H1 (cell line): Measurements from ENCODE around the gene TBX15. TPM values are rescaled to one million over a fixed set of nuclear protein-coding genes. Genes with fewer than 3 reads are reported as not detected.

Experiments used
- CTCF ChIA-PET: fragments of 300-600 bp; sonication (Branson Sonifier 250); formaldehyde crosslinking; loops from one replicate; lab custom pipeline; 2021; ENCODE audit not compliant: partially characterized antibody; lab: Charles Lee
- POLR2A ChIA-PET: fragments of 300-600 bp; sonication (Branson Sonifier 250); formaldehyde crosslinking; loops from one replicate; lab custom pipeline; 2021; ENCODE audit warnings: inconsistent platforms; ENCODE audit not compliant: partially characterized antibody; lab: Charles Lee
- DNase-seq, 2 experiments: peaks; one replicate each; pipeline versions ENCODE4 v3.0.0 to v3.0.0-alpha.2; 2010 to 2022; ENCODE audit warnings: low spot score in 2 of 2, low read depth in 1 of 2, mixed read lengths in 1 of 2
- FAIRE-seq: peaks from 2 replicates; lab custom pipeline; 2011; peaks lifted over from hg19 to GRCh38; lab: Jason Lieb, UNC
- H2AFZ ChIP-seq: 2 replicates; pipeline ENCODE4 v1.8.1; 2012; ENCODE audit warnings: low read length, inconsistent platforms
- H2AK5ac ChIP-seq: 2 replicates; pipeline ENCODE4 v1.6.1; 2013; ENCODE audit warnings: low read depth, low read length
- H2BK120ac ChIP-seq: replicated peaks from 2 replicates; pipeline ENCODE3; 2013; ENCODE audit warnings: low read depth, low read length, inconsistent platforms
- H2BK12ac ChIP-seq: 2 replicates; pipeline ENCODE4 v1.6.1; 2013; ENCODE audit warnings: low read depth, low read length
- H2BK15ac ChIP-seq: 2 replicates; pipeline ENCODE4 v1.6.1; 2013; ENCODE audit warnings: low read length
- H2BK20ac ChIP-seq: 2 replicates; pipeline ENCODE4 v1.6.1; 2013; ENCODE audit warnings: low read length
- H2BK5ac ChIP-seq: 2 replicates; pipeline ENCODE4 v1.6.1; 2013; ENCODE audit warnings: low read depth, low read length
- H3K14ac ChIP-seq: 2 replicates; pipeline ENCODE4 v1.6.1; 2013; ENCODE audit warnings: inconsistent platforms; ENCODE audit not compliant: insufficient read length
- H3K18ac ChIP-seq: 2 replicates; pipeline ENCODE4 v1.6.1; 2013; ENCODE audit warnings: low read length; ENCODE audit errors: extremely low read depth
- H3K23ac ChIP-seq: 2 replicates; pipeline ENCODE4 v1.6.1; 2013; ENCODE audit warnings: inconsistent platforms; ENCODE audit not compliant: insufficient read length
- H3K23me2 ChIP-seq: 2 replicates; pipeline ENCODE4 v1.6.1; 2013; ENCODE audit warnings: low read depth, low read length
- H3K27ac ChIP-seq: 2 replicates; pipeline ENCODE4 v1.6.1; 2011; ENCODE audit warnings: low read depth, low read length, inconsistent platforms
- H3K27me3 ChIP-seq, 4 experiments: replicated peaks in 1 of 4; 1 replicate in 1 of 4; 2 replicates in 3 of 4; pipeline versions ENCODE4 v1.6.1 to v1.8.1; 2011 to 2013; ENCODE audit warnings: low read length in 3 of 4, mild to moderate bottlenecking in 3 of 4, inconsistent platforms in 2 of 4, mixed read lengths in 2 of 4, moderate library complexity in 1 of 4; ENCODE audit not compliant: control insufficient read depth in 3 of 4, insufficient read depth in 3 of 4; ENCODE audit errors: extremely low read depth in 1 of 4
- H3K36me3 ChIP-seq, 4 experiments: 2 replicates each; pipeline versions ENCODE4 v1.6.1 to v1.8.1; 2011 to 2013; ENCODE audit warnings: mild to moderate bottlenecking in 4 of 4, low read length in 3 of 4, moderate library complexity in 2 of 4, control low read depth in 1 of 4, inconsistent platforms in 1 of 4; ENCODE audit not compliant: insufficient read depth in 4 of 4, control insufficient read depth in 2 of 4
- H3K4ac ChIP-seq: replicated peaks from 2 replicates; pipeline ENCODE3; 2013; ENCODE audit warnings: low read length, low read depth, mixed read lengths, inconsistent platforms; ENCODE audit not compliant: insufficient read length
- H3K4me1 ChIP-seq, 4 experiments: replicated peaks in 1 of 4; 1 replicate in 1 of 4; 2 replicates in 3 of 4; pipeline versions ENCODE4 v1.6.1 to v1.8.1; 2011 to 2013; ENCODE audit warnings: low read length in 3 of 4, inconsistent platforms in 2 of 4, mixed read lengths in 1 of 4; ENCODE audit not compliant: insufficient read depth in 4 of 4, control insufficient read depth in 3 of 4
- H3K4me2 ChIP-seq, 2 experiments: 2 replicates each; pipeline versions ENCODE4 v1.6.1 to v1.8.1; 2011 to 2013; ENCODE audit warnings: low read depth in 2 of 2, low read length in 2 of 2, control low read depth in 1 of 2, inconsistent platforms in 1 of 2, mild to moderate bottlenecking in 1 of 2; ENCODE audit not compliant: insufficient read depth in 1 of 2
- H3K4me3 ChIP-seq, 4 experiments: fragments of 200-600, 300-600 bp in 1 of 4; sonication (generic), shearing (Covaris generic), sonication (Bioruptor Twin) in 1 of 4; 2 replicates each; pipeline versions ENCODE4 v1.5.1 to v1.8.1; 2011 to 2016; ENCODE audit warnings: low read length in 4 of 4, low read depth in 3 of 4, control low read depth in 2 of 4, inconsistent platforms in 2 of 4, mild to moderate bottlenecking in 2 of 4, mixed read lengths in 1 of 4, moderate library complexity in 1 of 4; ENCODE audit not compliant: insufficient read depth in 2 of 4; ENCODE audit errors: extremely low read depth in 1 of 4
- H3K56ac ChIP-seq: replicated peaks from 2 replicates; pipeline ENCODE3; 2013; ENCODE audit warnings: low read depth, mild to moderate bottlenecking, mixed read lengths, low read length, inconsistent platforms; ENCODE audit not compliant: insufficient read length
- H3K79me1 ChIP-seq: 2 replicates; pipeline ENCODE4 v1.6.1; 2013; ENCODE audit warnings: low read depth, low read length, control low read depth
- H3K79me2 ChIP-seq, 2 experiments: 2 replicates each; pipeline versions ENCODE4 v1.6.1 to v1.8.1; 2012 to 2013; ENCODE audit warnings: low read length in 2 of 2, mild to moderate bottlenecking in 2 of 2, inconsistent platforms in 1 of 2; ENCODE audit not compliant: insufficient read depth in 2 of 2, control insufficient read depth in 1 of 2
- H3K9ac ChIP-seq, 4 experiments: replicated peaks in 1 of 4; 1 replicate in 1 of 4; 2 replicates in 3 of 4; pipeline versions ENCODE4 v1.6.1 to v1.8.1; 2011 to 2013; ENCODE audit warnings: low read depth in 3 of 4, low read length in 3 of 4, control low read depth in 2 of 4, mild to moderate bottlenecking in 2 of 4, moderate library complexity in 2 of 4, inconsistent platforms in 1 of 4; ENCODE audit errors: extremely low read depth in 1 of 4
- H3K9me3 ChIP-seq, 2 experiments: 2 replicates each; pipeline versions ENCODE4 v1.6.1 to v1.8.1; 2012 to 2013; ENCODE audit warnings: mild to moderate bottlenecking in 2 of 2, moderate library complexity in 2 of 2, control low read depth in 1 of 2, inconsistent platforms in 1 of 2, low read depth in 1 of 2, low read length in 1 of 2, mixed read lengths in 1 of 2; ENCODE audit not compliant: insufficient read depth in 2 of 2
- H4K20me1 ChIP-seq, 2 experiments: replicated peaks in 1 of 2; 2 replicates each; pipeline versions ENCODE3 to v1.8.1; 2011 to 2013; ENCODE audit warnings: inconsistent platforms in 2 of 2, low read length in 2 of 2, mild to moderate bottlenecking in 1 of 2; ENCODE audit not compliant: insufficient read depth in 2 of 2, control insufficient read depth in 1 of 2
- H4K5ac ChIP-seq: 2 replicates; pipeline ENCODE4 v1.6.1; 2013; ENCODE audit warnings: low read length, low read depth, mixed read lengths, inconsistent platforms; ENCODE audit not compliant: insufficient read length
- H4K8ac ChIP-seq: 2 replicates; pipeline ENCODE4 v1.8.0; 2013; ENCODE audit warnings: mild to moderate bottlenecking, moderate library complexity, low read length, inconsistent platforms; ENCODE audit not compliant: insufficient read depth; ENCODE audit errors: extremely low read depth
- H4K91ac ChIP-seq: replicated peaks from 2 replicates; pipeline ENCODE3; 2013; ENCODE audit warnings: low read length, mixed read lengths, inconsistent platforms; ENCODE audit not compliant: insufficient read length
- POLR2AphosphoS5 ChIP-seq: IDR thresholded peaks from 2 replicates; pipeline ENCODE4 v1.6.1; 2011; ENCODE audit warnings: low read depth, low read length
- WGBS, 2 experiments: shearing (Covaris generic) in 1 of 2; methylation state at CpG; one replicate each; pipeline versions ENCODE4 v1.1.6 to v1.1.7; 2013 to 2015; ENCODE audit warnings: low lambda C conversion rate in 2 of 2, mixed read lengths in 2 of 2, inconsistent platforms in 1 of 2, low coverage in 1 of 2, missing lambda C conversion rate in 1 of 2; ENCODE audit not compliant: insufficient replicate concordance in 2 of 2, insufficient coverage in 1 of 2, insufficient read length in 1 of 2; ENCODE audit errors: extremely low coverage in 1 of 2, missing lambda C conversion rate in 1 of 2; 5-methylcytosine and 5-hydroxymethylcytosine counted together
- polyA plus RNA-seq, 7 experiments: library from polyadenylated mRNA; depleted of rRNA in 3 of 7; stranded (reverse) in 5 of 7; unstranded in 2 of 7; fragments of >200 nt in 5 of 7; fragments of 200-250 nt in 2 of 7; gene quantifications; 1 replicate in 5 of 7; 2 replicates in 1 of 7; 4 replicates in 1 of 7; pipeline versions ENCODE4 v1.2.1 to v1.2.3, GENCODE V29; 2011 to 2013; ENCODE audit warnings: missing spikeins in 2 of 7, mixed read lengths in 2 of 7
- total RNA-seq: library from RNA; stranded (reverse); fragmentation: NEBNext Ultra II Directional; extraction: Animal tissue kit (Norgen Biotek cat#: 25700); gene quantifications from 2 replicates; pipeline ENCODE4 v1.2.1, GENCODE V29; 2021

TBX15 gene
- total and polyA plus RNA-seq, 2 of the 8 experiments (the other 6 are each of a cell fraction or from before 2014, with no cell fraction given) = 0.14 to 0.24 TPM

DNA sequence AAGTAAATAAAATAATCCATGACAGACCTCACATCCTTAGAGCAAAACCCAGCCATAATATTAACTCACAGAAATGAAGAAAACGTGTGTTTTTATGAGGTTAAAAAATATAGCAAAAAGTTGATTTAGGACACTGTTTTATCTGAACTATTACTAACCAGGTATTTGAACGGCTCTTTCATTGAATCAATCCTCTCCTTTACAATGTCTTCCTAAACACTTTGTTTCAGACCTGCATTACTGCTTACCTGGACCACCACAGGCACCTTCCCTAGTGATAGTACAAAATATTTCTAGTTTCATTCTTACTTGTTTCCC, 25.0 kb downstream of the TBX15 start:
- H2AFZ ChIP-seq = no peak overlapping the region
- no peak for TF ChIP-seq POLR2AphosphoS5
- ChIA-PET CTCF (interaction anchor here (1.2 kb wide), 1 partner anchor 9 kb away, joined by 3 read pairs; no protein-coding TSS in a partner anchor), POLR2A (no interaction called here)
- peaks cover 1 to 11% (median 8%) of the 10 kb centered on the region in 4 experiments; a peak in 5 of 7 replicates for H3K4me1 ChIP-seq
- H3K23ac ChIP-seq = no peak overlapping the region
- H3K36me3 ChIP-seq = no peaks in the 10 kb centered on the region
- H3K4me2 ChIP-seq = no peak overlapping the region
- no peak overlapping the region for H4K5ac ChIP-seq
- H3K56ac ChIP-seq = no peak overlapping the region
- H2BK20ac ChIP-seq = no peak overlapping the region
- H2BK5ac ChIP-seq = no peak overlapping the region
- no peak overlapping the region for H4K8ac ChIP-seq
- no peaks in the 10 kb centered on the region for H3K9me3 ChIP-seq
- no peak overlapping the region for H3K27ac ChIP-seq
- H4K91ac ChIP-seq = no peak overlapping the region
- no peak overlapping the region for H3K14ac ChIP-seq
- H2BK120ac ChIP-seq = no peak overlapping the region
- H4K20me1 ChIP-seq = no peaks in the 10 kb centered on the region
- H2BK15ac ChIP-seq = no peak overlapping the region
- H3K79me2 ChIP-seq = no peaks in the 10 kb centered on the region
- FAIRE-seq (no peak), DNase-seq (no peak)
- H3K79me1 ChIP-seq = no peaks in the 10 kb centered on the region
- H2AK5ac ChIP-seq = no peak overlapping the region
- H3K23me2 ChIP-seq = no peaks in the 10 kb centered on the region
- no peak overlapping the region for H3K4me3 ChIP-seq
- H3K4ac ChIP-seq = no peak overlapping the region
- H3K9ac ChIP-seq = no peak overlapping the region
- WGBS, 2 experiments = 91% methylated on average over 2 of the region's 2 CpGs; no CpG with 5 or more reads in 1 of the 2 experiments
- no peak overlapping the region for H2BK12ac ChIP-seq
- no peak overlapping the region for H3K18ac ChIP-seq
- H3K27me3 ChIP-seq = peaks cover 0 to 1% (median 0%) of the 10 kb centered on the region in 4 experiments; a peak in 1 of 7 replicates
